Measurements from ENCODE around the gene MED12L.

MED12L gene

DNA sequence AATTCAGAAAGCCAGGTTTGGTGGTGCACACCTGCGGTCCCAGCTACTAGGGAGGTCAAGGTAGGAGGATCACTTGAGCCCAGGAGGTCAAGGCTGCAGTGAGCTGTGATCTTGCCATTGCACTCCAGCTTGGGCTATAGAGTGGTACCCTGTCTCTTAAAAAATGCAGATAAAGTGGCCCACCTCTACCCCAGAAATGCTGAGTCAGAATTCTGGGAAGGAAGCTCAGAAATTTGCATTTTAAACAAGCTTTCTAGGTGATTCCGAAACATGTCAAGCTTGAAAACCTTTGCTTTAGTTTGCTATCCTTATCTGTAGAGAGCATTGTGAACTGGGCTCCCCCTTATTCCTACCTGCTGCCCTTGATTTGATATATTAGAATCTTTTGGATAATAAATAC, 7.7 kb downstream of the MED12L start:
- DNase-seq, result no peak

DNA sequence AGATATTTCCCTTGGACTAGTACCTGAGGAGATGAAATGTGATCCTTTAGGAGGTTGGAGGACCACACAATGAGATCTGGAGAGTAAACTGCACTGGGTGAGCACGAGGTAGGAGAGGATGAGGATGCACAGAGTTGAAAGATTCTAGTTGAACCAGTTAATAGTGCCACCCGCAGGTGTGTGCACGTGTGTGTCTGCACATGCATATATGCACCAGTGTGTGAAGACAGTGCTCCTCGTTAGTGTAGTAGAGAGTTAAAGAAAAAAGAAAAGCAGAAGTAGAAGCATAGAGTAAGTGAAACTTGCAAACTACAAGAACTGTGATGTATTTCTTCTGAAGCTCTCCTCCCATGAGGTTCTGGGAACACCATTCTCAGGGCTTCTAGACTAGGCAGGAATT, 8.4 kb downstream of the MED12L start:
- DNase-seq, result no peak

DNA sequence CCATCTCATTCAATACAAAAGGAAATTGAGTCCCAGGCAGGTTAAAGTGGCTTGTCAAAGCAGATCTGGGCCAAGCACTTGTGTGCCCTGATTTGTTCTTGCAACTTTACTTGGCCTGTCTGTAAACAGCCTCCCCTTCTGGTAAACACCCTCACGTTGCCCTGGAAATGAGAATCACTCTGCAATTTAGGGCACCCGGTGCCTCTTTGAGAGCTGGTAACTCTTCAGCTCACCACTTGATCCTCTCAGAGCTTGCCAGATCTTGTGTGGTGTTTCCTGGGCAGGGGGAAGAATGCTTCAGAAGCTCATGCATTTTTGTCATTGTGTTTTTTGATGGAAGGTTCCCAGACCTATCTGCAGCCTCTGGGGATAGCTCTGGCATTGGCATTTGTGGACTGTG, 11.3 kb downstream of the MED12L start:
- DNase-seq, result no peak

DNA sequence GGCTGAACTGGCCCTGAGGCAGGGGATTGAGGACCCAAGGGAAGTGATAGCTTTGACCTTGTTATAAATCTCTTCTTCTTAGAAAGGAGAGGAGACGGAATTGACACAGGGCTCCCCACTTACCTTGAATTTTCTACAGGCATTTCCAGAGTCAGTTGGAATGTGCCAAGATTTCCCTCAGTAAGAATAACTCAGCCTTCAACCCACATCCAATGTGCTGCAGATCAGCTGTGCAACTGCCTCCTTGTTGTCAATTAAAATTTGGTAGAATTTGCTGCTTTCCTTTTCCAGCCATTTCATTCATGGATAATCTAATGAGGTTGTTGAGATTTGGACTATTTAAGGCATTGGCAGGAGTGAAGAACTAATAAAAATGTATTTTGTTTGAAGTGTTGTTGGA, 14.6 kb downstream of the MED12L start:
- no peak for DNase-seq

DNA sequence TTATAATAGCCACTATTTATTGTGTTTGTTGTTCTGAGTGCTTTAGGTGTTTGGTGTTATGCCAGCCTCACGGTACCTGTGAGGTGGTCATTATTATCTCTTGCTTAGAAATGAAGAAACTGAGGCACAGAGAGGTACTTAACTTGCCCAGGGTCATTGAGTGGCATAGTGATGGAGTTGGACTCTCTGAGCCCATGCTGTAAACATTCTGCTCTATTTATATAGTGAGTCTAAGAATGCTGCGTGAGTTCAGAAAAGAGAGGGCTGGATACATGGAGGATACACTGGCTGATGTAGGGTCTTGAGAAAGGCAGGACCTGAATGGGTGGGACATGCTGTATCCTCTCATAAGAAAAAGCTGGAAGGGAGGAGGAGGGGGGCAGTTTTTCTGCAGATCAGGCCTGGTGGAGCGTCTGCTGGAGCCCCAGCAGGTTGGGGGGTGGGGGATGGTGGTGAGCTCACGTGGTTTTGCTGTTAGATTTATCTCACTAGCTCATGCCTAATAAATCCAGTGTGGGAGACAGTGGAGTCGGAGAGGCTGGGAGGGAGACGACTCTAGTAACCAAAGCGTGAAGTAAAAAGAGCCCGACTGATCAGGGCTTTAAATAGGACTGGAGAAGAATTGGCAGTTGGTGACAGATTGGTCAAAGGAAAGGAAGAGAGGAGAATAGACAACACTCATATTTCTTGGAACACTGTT, 16.0 kb downstream of the MED12L start:
- DNase-seq, result no peak

DNA sequence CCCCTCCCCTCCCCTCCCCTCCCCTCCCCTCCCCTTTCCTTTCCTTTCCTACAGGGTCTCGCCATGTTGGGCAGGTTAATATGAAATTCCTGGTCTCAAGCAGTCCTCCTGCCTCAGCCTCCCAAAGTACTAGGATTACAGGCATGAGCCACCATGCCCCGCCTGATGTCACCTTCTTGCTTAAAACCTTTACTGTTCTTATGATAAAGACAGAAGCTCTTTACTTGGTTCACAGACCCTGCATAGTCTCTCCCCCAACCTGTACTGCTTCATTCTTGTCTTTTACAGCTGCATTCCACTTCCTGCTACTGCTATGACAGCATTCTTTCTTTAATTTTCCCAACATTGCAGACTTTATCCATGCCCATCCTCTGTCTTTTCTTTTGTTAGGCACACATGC, 20.8 kb downstream of the MED12L start:
- DNase-seq, result no peak

DNA sequence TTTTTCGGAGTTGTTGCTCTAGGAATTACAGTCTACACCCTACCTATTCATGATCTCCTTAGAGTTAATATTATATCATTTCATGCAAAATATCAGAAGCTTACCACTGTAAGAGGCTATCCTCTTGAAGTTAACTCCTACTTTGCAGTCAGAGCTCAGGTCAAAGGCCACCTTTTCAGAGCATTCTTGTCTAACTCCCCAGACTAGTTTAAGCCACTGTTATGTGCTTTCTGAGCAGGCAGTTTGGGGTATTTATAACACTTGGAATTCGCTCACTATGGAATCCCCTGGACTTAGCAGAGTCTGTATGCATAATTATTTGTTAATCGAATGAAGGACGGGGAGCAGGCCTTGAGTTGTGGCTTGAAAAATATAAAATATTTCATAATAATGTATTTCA, 21.7 kb downstream of the MED12L start:
- no peak for DNase-seq

DNA sequence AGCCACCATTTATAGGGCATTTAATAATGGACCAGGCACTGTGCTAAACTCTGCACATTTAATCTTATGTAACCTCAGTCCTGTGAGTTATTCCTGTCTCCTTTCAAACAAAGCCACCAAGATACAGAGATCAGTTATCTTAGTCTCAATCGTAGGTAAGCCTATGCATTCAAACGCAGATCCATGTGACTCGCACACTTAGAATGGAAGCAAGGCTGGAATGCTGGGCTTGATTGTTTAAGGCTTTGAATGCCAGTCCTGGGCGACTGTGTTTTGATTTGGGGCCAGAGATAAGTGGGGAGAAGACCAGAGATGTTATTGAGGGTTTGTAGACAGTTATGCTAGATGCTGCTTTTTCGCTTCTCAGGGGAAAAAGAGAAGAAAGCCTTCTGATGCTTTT, 22.2 kb downstream of the MED12L start:
- DNase-seq, result no peak

DNA sequence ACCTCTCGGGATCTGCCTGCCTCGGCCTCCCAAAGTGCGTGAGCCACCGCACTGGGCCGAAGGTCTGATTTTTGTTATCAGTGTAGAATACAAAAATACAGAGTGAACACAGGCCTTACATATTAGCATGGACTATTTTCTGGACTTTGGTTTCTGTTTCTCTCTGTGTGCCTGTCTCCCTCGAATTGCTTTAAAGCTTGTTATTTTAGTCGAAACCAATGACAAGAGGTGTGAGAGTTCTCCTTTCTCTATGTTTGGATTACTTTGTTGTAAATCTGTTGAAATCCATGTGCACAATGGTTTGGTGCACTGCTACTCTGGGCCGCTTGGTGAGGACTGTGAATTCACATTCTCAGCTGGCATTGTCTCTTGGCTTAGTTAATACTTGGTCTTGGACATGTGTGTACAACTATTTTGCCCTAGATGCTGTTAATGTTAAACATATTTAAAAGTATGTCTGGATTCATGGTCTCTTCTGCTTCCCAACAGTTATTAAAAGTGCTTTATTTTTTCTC, 23.9 kb downstream of the MED12L start:
- DNase-seq, result no peak

DNA sequence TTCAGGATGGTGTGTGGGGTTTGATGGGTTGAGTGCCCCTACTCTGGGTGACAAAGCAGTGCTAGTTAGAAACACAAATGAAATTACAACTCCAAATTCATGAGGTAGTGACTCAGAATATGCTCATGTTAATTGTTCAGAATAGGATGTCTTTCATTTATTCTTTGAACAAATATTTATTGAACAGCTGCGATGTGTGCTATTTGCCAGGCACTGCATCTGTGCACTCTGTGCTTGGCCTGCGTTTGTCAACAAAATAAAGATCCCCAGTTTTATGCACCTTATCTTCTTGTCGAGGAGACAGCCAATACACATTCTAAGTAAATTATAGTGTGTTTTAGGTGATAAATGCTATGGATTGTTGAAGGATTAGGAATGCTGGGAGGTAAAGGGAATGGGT, 27.3 kb downstream of the MED12L start:
- DNase-seq, result no peak

DNA sequence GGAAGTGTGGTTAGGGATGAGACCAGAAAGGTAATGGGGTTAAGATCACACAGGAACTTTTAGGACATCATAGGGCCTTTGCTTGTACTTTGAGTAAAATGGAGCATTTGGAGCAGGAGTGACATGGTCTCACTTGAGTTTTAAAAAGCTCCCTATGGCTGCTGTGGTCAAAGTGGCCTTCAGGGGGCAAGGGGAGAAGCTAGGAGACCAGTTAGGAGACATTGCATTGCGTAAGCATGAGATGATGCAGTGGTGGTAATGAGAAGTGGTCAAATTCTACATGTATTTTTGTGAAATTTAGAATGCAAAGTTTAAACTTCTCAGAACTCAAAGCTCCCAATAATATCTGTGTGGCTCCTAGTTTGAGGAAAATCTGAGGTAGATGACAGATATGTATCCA, 27.9 kb downstream of the MED12L start:
- DNase-seq, result no peak

DNA sequence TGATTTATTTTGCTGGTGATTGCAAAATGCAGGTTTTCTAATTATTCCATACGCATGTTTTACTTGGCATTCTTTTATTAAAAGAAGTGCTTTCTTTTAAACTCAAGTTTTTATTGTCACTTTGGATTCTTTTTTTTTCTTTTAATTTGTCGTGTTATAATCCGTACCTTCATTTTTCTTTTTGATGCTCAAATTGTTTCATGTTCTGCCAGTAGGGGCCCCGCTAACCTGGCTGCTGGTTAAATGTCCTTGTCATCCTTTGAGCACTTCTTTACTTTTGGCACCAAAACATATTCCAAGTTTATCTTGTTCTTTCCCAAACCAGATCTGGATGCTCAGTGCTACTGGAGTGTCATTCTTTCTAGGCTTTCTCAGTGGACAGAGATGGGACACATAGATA, 31.6 kb downstream of the MED12L start:
- DNase-seq, result no peak

DNA sequence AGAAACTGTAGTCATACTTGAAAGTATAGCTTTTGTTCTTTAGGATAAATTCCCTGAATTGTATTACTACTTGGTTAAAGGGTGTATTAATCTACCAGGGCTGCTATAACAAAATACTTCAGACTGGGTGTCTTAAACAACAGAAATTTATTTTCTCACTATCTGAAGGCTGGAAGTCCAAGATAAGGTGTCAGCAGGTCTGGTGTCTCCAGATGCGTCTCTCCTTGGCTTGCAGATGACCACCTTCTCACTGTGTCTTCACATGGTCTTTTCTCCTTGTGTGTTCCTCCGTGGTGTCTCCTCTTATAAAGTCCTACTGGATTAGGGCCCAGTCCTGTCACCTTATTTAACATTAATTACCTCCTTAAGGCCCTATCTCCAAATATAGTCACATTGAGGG, 33.7 kb downstream of the MED12L start:
- no peak for DNase-seq

DNA sequence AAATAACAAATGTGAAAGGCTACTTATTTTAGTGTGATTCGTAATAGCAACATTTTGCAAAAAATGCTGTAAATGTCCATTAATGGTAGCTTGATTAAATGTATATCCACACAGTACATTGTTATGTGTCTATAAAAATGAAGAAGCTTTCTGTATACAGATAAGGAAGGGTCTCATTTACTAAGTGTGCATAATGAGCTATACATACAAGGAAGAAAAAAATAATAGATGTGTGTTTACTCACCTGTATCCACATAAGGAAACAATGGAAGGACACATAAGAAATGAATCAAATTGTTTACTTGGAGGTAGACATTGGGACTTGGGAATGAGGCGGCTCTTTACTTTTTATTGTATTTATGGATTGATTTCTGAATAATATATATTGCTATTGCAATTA, 34.9 kb downstream of the MED12L start:
- no peak for DNase-seq

DNA sequence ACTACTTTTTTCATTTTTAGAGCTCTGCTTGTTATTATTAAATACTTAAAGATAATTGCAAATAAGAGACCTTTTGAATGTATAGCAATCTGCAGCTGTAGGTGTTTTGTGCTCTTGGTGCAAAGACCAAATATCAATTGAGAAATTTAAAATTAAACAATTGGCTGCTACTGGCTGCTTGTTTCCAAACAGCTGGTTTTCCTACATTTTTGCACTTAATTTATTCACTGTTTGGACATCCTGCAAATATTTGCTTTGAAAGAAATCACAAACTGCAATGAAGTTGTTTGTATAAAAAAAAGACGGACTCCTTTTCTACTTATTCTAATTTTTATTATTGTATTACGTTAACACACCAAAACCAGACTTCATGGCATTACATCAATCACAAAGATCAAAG, 35.6 kb downstream of the MED12L start:
- DNase-seq, result no peak

DNA sequence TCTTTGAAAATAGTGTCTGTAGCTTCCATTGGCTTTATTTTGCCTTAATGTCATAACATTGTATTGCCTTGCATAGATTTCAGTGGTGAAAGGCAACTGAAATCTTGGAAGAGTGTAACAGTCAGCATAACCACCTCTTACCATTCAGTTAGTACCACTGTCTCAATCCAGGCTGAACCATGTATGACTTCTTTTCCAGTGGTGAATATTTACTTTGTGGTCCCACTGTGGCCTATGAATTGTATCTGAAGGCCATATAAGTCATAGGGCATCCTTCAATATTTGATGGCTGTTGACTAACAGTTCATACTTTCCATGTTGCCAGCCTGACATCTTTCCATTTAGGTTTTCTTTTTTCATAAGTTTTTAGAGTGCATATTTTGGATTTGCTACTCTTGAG, 38.4 kb downstream of the MED12L start:
- no peak for DNase-seq

DNA sequence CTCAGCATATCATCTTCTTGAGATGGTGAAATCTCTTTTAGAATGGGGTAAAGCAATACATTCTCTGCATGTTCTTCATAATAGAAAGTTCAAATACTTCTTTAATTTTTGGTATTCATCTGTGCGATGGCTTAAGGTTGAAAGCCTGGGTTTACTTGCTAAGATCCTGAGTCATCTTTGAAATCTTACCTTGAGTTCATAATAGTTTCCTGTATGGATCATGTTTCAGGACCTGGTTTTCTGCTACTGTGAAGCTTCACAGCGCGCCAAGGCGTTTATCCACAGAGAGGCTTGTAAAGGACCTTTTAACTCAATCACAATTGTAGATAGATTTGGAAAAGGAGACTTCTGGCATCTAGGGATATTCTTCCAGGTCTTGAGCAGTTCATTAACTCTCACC, 39.0 kb downstream of the MED12L start:
- DNase-seq, result no peak

DNA sequence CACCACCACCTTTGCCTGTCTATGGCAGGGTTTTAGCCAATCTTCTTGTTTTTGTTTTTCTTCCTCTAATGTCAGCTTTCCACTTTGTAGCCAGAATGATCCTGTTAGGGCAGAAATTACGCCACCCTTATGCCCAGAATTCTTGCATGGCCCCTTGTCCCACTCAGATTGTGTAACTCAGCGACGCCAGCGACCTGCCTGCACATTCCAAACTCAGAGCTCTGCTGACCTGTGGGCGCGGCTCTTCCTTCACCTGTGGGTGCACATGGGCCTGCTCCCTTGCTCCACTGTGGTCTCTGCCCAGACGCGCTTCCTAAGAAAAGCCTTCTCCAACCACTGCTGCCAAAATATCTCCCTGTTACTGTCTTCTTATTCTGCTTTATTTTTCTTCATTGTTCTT, 45.0 kb downstream of the MED12L start:
- no peak for DNase-seq

DNA sequence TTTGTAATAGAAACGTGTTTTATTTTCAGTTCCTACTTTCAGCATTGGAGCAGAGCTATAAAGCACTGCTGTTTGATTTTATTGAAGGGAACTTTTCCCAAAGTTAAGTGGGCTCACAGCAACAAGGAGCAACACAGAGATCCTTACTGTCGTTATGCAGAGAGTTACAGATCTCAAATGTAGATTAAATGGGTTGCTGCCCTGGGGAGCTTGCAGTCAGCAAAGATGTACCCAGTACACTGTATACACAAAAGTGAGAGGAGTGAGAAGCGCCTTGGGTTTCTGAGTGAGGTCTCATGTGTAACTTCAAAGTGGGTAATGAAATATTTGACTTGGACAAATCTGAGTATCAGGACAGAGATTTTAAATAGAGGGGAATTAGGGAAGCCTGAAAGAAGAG, 47.7 kb downstream of the MED12L start:
- no peak for DNase-seq

DNA sequence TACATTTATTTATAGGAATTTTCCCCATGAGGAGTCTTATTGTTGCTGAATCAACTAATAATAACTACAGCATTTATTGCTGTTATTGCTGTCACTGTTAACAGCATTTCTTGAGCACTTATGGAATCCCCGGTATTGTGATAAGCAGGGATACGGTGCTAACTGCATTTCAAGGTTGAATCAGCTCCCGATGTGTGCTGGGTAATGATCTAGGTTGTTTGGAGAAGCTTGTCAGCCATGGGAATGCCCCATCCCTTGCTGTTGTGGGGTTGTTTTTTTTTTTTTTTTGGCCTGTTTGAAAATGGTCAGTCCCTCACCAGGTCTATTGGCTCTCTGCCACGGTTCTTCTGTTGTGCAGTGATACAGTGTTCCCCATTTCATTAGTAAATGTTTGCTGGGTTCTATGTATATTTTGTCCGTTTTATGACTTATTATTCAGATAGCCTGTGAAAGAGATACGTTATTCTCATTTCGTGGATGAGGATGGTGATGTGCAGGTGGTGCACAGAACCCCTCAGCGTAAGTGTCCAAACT, 48.5 kb downstream of the MED12L start:
- no peak for DNase-seq

DNA sequence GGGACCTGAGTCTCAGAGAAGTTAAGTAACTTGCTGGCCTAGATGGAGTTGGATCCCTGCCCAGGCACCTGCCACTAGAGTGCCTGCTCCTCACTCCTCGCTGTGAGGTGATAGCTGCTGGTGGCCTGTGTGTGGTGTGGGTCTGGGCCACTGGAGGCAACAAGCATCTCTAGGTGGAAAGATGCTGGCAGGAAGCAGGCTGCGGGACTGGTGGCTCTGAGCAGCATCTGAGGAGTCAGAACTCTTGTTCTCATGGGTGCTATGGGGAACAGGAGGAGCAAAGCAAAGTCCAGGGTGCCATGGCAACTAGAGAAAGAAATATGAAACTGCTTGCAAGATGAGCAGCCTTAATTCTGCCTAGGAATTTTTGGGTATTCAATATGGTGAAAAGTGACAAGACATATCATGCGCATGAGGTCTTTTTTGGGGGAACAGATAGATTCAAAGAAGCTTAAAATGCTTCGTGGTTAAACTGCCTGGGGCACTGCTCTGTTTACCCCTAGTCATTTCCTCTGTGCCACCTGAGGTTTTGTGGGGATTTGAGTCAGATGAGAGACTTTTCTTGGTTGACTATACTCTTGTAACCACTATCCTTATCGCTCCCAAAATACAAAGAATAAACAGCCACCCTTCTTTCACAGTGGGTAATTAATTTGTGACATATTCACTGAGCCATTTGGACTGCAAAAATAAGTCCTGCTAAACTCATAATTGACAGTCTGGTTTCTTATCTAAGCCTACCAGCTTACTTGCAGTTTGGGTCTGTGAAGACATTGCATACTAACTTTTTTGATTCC, 50.3 kb downstream of the MED12L start:
- DNase-seq, result no peak

DNA sequence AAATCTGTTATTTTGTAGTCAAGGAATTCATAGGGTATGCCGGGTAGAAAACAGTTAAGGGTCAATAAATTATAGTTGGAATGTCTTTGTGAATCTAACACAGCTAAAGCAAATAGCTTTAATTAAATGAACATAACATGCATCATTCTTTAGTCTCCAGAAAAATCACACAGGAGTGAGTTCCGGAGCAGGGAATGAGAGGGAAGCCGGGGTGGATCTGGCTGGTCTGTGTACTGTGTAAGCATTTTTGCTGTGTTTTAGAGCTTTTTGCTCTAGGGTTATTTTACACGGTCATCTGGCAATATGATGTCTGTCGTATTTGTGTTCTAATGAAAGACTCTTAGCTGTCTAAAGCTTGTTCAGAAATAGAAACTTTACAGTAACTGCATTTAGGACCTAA, 57.5 kb downstream of the MED12L start:
- no peak for DNase-seq

DNA sequence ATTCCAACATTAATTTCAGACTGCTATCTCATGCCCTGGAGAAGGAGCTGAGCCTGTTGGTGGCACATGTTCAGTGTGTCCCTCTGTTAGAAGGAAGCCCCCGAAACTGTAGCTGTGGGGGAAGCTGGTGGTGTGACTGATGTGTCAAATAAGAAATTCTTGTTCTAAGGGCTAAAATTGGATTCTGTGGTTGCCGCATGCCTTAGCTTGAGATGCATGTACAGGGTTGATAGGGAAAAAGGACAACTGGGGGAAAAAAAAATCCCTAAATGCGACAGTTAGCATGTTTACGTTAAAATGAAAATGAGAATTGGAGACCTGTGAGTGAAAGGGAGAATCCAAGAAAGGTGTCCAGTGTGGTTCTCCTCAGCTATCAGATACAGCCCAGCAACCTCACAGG, 58.6 kb downstream of the MED12L start:
- DNase-seq, result no peak

DNA sequence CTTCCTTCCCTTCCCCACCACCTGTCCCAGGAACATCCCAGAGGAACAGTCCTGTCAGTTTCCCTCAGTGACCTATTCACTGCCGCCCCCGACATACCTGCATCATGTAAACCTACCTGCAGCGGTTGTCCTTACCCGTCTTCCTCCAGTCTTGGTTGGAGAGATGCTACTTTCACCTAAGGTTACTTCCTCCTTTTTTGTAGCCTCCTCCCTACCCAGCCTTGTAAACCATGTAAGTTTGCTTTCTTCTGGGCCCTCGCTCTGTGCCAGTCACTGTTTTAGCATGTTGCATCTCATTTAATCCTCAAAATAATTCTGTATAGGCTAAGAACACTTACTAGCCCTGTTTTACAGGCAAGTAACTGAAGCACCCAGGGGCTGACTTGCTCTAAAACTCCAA, 59.3 kb downstream of the MED12L start:
- DNase-seq, result no peak

DNA sequence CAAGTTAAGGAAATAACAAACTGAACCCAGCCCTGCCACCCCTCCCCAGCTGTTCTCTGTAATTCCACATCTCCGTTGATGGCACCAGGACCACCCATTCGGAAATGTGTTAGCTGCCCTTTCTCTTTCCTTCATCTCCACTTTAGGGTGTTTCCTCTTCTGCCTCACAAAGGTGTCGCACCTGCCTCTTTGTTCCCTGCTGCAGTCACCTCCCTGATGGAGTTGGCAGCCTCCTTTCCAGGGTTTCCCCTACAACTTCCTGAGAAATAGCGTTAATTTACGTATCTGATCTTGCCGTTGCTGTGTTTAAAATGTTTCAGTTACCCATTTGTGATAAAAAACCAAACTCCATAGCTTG, 60.2 kb downstream of the MED12L start:
- DNase-seq, result no peak
